DMS79 treated with DMSO at 0.1 percent for 48 hours (cell line): ENCODE results near the gene TAL1.

Experiments used
- DNase-seq: peaks from one replicate; lab custom pipeline; 2025; lab: John Stamatoyannopoulos, UW

Gene TAL1

GRCh38 chr1:47229886-47230691 is 1.9 kb downstream of the TAL1 start:
- no peak for DNase-seq

- no peak for DNase-seq
Observed at GRCh38 chr1:47229031-47229885, 2.8 kb downstream of the TAL1 start.

DNA sequence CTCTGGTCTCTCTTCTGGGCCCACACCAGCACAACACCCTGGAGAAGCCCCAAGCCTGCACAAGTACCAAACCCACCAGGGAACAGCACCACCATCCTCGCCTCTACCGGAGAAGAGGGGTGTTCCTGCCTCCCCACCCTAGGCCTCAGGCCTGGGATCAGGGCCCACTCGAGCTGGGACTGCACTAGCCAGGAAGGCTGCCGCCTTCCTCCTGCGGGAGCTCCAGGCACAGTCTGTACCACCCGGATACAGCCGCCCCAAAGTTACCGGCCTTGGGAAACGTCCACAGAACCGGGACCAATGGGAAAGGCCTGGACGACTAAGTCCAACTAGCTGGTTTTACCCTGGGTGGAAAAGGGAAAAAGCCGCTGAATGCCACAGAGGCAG is 3.4 kb downstream of the TAL1 start:
- DNase-seq = no peak

DNA sequence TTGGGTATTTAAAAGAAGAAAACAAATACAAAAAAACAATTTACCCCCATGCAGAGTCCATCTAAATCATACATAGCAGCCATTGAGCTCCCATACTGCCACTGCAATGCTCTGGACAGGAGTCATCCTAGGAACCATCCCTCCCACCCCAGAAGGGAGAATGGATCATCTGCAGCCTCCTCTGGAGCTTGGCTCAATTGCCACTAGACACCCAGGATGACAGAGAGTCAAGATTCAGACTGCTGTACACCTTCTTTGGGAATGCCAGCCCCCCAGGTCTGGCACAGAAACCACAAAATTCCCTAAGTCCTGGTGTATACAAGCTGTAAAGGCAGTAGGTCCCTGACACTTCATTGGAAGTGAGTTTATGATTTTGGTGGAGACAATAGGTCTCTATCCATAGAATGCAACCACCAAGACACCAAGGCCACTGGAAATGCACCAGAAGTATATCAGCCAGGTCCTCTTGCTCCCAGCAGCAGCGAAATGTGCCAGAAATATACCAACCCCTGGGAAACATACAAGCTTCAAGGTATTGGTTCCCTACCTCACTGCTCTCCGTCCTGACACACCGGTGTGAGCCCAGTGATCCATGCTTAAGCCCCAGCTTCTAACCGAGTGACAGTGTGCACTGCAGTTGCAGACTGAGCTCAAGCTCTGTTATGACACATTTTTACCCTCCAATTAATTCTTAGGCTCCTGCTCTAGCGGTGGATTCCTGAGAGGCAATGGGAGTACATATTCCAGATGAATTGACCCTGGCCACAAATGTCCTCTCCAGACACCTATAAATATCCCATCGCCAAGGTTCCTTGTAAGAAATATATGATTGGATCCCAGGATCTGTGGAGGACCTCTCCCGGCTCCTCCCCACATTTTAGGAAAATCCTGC is 4.4 kb downstream of the TAL1 start:
- no peak for DNase-seq

- no peak for DNase-seq
Observed at GRCh38 chr1:47226839-47227215, 5.2 kb downstream of the TAL1 start.

DNA sequence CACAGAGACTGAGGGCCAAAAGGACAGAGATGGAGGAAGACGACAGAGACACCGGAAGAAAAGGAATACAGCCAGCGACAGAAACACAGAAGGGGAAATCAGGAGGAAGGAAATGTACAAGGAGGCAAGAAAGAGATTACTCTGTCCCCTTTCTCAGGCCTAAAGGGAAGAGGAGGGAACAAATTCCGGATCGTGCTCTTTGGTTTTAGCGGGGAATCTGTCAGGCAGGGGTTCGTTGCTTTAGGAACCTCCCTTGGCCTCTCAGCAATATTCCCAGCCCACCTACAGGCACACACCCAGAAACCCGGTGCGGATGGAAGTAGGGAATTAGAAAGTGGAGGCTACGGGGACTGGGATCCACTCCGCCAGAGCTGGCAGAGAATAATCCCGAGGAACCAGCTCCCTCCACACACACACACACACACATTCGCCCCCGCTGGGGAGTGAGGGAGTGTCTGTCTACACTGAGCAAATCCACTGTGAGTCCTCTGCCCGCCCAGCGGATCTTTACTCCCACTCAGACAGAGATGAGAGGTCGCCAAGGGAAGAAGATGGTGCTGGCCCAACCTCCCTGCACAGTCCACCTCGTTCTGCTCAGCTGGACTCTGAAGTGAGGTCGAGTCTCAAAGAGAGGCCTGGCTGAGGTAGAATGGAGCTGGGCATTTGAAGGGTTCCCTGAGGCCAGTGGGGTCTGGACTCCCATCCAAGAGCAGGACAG is 5.7 kb downstream of the TAL1 start:
- DNase-seq = no peak

DNA sequence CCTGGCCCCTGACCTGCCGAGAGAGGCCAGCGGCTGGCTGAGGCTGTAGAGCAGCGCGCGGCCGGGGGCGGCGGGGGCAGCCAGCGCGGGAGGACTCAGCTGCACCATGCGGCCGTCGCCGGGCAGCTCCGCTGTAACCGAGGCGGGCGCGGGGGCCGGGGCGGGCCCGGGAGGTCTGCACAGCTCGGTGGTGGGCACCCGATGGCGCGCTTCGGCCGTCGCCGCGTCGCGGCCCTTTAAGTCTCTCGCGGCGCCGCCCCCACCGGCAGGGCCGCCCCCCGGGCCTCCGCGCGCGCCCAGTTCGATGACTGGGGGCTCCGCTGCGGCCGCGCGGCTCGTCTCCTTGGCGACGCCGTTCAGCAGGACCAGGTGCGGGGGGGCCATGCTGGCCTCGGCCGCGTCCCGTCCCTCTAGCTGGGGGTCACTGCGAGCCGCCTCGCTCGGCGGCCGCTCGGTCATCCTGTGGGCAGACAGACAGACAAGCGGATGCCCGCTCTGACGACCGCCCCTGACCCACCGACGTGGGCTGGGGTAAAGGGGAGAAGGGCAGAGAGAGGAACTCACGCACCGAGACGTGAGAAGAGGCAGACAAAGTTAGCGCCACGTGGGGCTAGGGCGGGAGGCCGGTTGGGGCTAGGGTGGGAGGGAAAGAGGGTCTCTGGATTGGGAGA is 6.5 kb downstream of the TAL1 start:
- DNase-seq = peak; percentile 8

DNA sequence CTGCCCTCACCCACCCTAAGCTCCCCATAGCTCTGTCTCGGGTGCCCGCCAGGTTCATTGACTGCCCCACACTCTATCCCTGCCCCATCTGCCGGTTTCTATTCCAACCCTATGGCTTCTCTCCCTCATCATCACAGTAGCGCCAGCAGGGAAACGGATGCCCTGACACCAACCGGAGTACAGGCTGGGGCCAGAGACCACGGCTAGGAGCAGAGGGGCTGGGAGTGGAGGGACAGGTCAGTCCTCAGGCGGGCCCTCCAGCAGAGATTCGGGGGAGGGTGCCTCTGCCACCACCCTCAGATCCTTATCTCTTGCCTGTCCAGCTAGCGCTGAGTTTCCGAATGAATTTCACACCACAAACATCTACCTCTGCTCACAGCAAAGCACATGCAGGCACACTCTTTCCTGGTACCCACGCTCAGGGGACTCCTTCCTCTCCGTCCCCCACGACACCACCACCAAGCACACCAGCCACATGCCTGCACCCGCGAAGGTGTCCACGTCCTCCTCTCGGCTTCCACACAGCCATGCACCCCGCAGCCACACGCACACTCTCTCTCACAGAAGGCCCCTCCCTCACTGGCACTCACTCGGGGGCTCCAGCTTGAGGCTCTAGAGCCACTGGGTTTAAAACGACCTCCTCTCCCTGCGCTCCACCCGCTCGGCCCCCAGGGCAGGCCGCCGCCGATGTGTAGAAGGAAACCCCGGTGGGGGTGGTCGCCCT is 7.2 kb downstream of the TAL1 start:
- peak; percentile 38 for DNase-seq

DNA sequence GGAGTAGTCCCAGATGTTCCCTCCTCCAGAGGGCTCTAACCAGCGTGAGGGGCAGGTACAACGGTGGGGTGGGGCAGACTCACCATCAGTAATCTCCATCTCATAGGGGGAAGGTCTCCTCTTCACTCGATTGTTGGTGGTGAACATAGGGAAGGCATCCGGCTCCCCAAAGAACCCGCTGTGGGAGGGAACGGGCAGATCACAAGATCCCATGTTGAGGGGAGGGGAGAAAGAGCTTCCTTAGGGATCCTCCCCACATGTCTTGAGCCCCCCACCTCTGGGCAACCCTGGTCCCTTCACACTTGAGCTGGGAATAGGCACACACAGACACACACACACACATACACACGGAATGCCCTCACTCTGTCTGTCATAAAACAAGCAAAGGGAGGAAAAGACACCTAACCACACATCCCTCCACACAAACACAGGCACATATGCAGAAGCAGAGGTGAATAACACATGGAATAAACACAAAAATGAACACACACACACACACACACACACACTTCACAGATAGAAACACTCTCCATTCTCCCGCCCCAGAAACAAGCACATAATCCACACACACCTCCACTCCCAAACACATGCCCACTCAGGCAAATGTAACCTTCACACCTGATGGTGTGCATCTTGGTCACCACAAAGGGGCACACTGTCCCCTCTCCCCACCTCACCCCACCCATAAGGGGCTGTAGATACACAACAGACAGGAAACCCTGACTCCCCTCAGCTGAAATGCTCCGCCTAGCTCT is 7.9 kb downstream of the TAL1 start:
- no peak for DNase-seq

DNA sequence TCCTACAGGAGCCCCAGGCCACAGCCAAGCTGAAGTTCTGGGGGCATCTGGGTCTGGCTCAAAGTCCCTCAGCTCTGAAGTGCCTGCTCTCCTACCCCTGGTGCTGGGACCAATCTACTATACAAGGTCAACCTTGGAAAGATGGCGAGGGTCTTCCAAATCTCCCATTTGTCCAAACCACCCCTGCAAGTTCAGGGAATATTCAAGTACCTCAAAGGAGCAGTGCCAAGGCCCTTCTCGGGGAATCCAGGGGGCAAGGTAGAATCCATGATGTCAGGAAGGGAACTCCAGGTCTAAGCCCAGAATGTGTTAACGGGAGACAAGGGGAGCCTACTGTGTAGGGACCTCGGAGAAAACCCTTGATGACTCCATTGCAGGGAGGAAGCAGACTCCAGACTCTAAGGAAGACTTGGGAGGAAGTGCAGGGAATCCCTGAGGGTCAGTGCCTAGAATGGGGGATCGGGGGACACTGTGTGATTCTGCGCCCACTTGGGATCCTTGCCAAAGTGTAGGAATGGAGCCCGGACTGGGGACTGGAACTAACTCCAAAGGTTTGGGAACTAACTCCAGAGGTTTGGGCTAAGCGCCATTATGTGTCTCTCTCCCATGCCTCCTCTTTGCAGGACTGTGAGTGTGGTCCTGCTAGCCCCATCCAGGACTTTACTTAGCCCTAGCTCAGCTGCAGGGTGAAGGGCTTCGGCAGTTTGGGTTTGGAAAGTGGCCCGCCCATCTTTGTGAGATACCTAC is 8.7 kb downstream of the TAL1 start:
- DNase-seq = no peak

DNA sequence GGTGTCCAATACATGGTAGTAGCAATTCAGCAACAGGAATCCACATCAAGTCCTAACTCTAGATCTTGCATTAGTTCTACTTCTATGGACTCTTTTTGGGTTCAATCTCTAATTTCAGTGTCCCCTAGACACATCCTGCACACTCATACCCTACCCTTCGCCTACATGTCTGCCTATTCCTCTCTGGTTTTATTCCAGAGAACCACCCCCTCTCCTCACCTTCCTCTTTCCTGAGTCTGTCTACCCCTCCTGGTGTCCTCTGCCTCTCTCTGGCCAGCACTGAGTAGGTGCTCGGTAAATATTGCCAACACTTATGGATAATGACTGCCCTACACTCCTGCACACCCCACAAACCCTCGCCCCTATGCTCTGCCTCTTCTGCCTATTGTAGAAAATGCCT is 9.5 kb downstream of the TAL1 start:
- DNase-seq = no peak

- no peak for DNase-seq
Observed at GRCh38 chr1:47219590-47220220, 12.3 kb downstream of the TAL1 start.

DNA sequence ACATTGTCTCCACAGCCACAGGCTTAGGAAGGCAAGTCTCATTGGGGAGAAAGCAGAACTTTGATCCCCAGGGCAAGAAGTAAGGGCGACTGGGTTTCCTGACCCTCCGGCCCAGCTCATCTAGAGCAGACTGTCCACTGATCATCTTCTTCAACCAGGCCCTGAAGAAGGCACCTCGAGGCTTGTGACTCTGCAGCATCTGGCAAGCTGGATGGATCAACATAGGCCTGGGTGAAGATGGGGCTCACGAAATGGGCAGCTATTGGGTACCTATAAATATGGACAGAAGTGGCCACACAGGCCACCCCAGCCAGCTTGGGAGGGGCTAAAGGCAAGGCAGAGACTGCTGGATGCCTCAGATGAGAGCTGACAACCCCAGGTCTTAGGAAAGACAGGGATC is 13.0 kb downstream of the TAL1 start:
- no peak for DNase-seq

DNA sequence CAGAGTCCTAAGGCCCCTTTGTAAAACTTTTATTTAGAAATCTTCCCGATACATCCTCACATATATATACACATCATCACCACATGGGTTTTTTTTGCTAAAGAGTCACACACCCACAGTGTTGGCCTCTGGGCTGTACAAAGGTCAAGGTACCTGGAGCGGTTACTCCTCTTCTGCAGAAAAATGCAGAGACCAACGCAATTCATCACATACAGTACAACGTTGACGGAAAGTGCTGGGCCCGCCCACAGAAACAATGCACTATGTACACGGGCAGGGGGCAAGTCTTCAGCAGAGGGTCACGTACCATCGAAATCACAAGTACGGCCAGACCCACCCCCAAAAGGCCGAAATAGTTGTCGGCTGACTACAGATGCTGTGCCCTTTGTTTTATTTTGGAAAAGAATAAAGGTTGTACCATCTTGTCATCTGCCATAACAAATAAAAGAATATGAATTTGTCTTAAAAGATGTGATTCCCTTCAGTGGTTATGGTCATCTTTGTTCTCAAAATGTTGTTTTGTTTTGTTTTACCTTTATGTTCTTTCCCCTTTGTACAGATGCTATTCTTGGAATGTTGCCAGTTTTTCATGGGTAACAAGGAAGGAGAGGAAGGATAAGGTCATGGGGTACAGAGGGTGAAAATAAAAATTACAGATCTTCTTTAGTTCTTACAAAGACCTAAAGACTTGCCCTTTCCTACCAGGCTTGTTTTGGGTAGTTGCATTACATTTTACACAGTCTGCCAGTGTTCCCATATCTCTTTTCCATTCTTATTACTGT is 15.6 kb downstream of the TAL1 start:
- peak; percentile 52 for DNase-seq

DNA sequence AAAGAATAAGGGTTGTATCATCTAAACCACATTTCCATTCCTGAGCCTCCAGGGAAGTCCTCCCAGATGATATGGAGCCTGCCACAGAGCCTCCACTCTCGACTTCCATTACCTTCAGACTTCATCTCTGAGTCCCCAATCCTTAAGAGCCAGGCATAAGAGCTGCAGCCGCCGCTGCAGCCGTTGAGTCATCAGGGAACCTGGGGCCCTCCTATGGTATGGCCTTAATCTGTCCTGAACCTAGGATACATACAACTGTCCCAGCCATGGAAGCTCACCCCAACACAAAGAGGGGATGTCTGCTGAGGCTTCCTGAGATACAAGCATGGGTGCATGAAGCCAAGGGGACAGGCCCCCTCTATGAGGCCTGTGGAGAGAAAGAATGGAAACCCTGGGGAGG is 16.3 kb downstream of the TAL1 start:
- no peak for DNase-seq

DNA sequence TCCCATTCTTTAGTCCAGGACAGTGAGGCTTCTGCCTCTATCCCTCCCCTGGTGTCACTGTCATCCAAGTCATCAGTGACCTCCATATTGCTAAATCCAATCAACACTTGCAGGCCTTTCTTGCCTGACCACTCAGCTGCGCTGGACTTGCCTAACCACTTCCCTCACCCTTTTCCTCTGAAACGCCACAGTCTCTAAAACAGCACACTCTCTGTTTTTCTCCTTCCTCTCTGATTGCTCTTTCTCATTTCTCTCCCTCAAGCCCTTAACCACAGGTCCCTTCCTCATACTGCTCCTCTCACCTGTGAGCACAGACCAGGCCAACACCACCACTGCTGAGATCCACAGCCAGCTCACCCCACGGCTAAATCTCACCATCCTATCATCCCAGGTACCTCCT is 17.5 kb downstream of the TAL1 start:
- DNase-seq = no peak

DNA sequence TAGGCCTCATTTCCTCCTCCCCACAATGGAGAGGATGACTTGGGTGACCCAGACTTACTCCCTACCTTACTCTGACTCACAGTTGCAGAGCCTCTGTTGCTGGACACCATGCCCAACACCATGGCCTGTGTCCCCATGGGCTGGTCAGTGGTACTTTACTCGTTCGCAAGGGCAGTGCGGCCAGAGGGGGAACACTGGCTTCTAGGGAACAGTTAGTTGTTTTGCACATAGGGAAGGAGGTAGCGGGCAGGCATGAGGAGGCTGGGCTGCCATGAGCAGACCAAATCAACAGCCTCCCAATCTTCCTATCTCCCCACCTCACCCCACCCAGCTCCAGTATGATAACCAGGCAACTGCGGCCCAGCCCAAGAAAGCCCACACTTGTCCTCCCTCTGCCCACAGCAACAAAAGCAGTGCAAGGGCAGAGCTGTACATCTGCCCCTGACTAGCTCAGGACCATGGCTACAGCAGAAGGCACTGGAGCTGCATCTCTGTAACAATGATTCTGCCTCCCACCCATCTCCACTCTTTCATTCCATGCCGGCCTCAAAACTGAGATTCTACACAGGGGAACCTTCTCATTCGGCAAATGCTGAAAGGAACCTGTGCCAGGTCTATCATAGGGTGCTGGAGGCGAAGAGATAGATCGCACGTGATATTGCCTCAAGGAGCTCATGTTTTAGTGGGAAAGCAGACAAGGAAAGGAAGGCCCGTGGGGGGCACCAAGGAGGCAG is 18.6 kb downstream of the TAL1 start:
- no peak for DNase-seq
